GM19351 (cell line): Measurements from ENCODE around the gene CYP19A1.

Experiments used
- ATAC-seq: cut with Tn5 transposase; IDR thresholded peaks from one replicate; pipeline ENCODE4 v1.9.1; 2021; ENCODE audit warnings: mild to moderate bottlenecking, moderate library complexity; ENCODE audit not compliant: unreplicated experiment

The CYP19A1 gene

DNA sequence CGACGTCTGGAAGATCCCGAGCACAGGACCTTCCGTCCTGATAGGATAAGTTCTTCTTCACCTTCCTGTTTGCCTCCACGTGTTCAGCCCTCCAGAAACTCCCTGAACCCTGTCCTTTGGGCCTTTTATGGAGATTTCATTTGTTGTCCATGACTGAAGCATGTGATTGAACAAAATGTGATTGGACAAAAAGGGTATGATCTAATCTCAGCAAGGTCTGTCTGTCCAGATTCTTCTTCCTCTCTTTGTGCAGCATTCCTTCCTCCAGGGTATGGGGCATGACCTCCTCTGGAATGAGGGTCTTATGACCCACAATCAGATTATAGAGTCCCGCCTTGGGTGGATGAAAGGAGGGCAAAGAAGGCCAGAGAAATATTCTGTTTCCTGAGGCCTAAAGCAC lies at the start of gene CYP19A1:
TSS of gene CYP19A1 (minus strand) at position 101 of the 400 bp plus-strand sequence. CDS start 95,684 bp downstream, outside the sequence.
- ATAC-seq: no peak

DNA sequence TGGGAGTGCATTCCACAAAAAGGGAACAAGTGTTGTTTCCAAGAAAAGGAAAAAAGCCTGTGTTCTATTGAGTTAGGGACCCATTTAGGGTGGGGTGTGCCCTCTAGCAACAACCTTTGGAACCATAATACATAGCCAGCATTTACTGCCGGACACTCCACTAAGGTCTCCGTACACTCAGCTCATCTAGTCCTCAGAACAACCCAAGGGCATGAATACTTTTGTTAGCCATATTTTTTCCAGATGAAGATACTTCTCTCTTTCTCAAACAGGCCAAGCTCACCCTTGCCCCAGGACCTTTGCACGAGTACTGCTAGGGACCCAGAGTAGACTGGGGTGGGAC lies 49.3 kb upstream of the CYP19A1 start:
- ATAC-seq: no peak

GRCh38 chr15:51386960-51387698 lies 48.7 kb upstream of the CYP19A1 start:
- ATAC-seq: no peak

DNA sequence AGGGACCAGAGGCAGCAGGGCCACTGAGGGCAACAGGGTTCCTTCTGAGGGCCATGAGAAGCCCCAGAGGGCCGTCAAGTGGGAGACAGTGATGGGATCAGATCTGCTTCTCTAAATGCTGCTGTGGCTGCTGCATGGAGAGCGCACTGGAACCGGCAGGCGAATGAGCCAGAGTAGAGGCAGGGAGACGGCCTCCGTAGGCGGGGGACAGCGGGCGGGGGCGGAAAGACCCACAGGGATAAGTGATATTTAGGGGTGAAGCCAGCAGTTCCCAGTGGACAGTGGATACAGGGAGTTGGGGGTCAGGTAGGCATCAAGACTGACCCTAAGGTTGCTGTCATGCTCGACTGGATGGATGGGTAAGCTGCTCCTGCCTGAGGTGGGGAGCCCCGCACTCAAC lies 48.1 kb upstream of the CYP19A1 start:
- no peak for ATAC-seq

DNA sequence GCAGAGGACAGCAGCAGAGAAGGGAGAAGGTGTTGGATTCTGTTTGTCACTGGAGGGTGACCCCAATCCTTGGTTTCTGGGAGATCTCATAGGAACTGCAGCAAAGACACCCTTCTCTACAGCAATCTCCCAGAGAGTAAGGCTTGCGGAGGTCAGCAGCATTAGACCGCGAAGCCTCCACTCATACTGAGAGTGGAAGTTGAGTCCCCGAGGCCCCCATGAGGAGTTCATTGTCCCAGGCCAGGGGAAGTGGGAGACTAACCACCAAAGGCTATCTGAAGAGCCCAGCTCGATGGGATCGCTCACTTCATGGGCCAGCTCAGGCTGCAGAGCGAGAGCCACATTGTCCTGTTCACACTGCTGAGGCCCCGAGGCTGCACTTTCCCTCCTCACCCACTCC lies 47.6 kb upstream of the CYP19A1 start:
- no peak for ATAC-seq

GRCh38 chr15:51382787-51383186 lies 44.4 kb upstream of the CYP19A1 start:
- ATAC-seq: no peak

DNA sequence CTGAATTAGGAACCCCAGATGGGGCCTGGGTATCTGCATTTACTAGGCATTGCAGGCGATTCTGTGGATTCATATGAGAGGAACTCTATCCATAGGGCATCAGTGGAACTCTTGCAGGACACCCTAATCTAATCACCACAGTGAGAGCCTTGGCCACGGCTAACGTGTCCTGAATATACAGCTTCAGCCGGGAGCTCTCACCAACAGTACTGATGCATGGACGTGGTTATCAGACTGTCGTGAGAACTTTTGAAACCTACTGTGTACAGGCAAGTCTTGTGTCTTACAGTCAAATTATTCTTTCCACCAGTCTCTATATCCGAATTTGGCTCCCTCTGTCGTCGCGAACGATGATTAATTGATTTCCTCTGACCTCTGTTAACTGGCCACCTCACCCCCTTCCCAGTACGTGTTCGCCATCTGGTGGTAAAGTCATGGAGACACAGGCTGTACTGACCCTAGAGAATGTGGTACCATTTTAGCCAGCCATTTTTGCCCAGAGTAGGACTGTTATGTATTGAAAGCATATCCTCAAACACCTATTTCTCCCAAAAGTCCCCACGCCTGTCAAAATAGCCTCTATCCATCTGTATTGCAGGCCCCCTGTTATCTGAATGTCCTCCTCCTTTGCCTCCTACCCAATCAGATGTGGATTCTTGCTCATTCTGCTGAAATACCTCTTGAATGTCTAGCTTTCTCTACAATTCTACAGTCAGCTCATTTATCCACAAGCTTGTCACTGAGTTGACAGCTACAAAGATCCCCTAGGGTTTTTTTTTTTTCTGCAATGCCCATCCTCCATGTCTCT lies 42.8 kb upstream of the CYP19A1 start:
- ATAC-seq: peak; percentile 75

DNA sequence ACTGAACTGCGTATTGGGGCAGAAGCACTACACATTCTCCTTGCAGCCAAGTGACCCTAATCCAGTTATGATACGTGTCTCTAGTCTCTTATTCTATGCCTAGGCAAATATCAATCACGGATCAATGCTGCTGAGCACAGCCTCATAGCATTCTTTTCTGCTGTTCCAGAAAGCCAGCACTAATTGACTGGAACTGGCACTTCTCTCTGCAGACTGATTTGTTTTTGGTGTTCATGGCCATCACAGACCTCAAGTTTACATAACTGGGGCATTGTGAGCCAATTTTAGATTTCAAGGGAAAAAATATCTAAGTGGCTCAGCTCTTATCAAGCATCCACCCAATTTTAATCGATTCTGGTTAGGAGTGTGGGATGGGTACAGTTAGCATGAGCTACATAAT lies 41.0 kb upstream of the CYP19A1 start:
- no peak for ATAC-seq

DNA sequence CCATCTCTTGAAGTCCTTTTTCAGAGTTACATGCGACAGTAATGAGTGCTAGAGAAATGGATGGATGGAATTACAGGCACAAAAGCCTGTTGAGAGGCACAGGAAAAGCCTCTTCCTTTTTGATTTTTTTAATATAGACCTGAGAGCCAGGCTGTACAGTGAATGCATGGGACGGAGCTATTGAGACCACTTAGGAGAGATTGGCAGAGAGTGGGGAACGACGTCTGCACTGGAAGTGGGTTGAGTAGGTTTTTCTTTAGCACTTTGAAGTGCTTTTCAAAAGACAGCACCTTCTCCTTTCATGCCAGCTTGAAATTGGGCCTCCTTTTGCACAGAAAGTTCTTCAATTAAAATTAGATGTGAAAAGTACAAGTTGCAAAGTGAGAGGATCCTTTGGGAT lies 40.0 kb upstream of the CYP19A1 start:
- ATAC-seq: no peak

DNA sequence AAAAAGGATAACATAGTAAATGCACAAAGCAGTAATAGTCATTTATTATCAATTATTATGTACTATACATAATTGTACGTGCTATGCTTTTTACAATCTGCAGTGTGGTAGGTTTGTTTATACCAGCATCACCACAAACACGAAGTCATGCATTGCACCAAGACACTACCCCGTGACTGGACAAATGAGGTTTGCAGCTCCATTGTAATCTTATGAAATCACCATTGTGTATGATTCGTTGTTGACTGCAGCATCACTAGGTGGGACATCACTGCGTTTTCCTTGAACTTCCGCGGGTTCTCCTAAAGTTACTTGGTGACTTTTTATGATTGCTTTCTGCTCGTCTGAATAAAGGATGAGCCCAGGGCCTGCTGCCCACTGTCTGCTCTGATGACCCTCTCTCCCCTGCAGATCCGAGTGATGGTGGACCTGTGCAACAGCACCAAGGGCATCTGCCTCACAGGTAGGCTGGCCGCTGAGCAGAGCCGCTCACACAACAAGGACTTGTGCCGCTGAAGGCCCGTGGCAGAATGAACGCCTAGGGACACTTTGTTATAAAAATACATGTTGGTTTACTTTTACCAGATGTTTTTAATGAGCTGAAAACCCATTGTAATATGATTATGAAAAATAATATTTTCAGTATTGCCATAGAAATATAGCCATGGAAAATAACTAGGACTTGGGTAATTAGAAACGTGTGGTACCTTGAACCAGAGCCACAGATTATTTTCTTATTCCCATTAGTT lies 38.8 kb upstream of the CYP19A1 start:
- no peak for ATAC-seq

- ATAC-seq: no peak
These were observed 37.7 kb upstream of the CYP19A1 start for GRCh38 chr15:51375966-51376640.

DNA sequence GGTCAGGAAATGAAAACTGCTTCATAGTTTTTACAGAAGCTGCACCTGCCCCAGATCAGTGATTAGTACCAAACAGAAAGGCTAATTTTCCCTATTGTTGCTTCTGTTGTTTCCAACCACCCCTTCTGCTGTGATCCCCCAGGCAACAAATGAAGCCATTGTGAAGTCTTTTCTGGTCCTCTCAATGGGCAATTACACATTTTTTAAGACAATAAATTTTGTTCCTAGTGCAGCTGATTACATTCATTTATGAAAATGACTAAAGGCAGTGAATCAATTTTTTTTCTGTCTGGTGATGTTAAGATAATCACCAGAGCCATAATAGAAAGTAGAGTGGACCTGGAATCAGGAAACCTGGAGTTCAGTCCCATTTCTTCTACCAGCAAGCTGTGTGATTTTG lies 35.7 kb upstream of the CYP19A1 start:
- no peak for ATAC-seq

DNA sequence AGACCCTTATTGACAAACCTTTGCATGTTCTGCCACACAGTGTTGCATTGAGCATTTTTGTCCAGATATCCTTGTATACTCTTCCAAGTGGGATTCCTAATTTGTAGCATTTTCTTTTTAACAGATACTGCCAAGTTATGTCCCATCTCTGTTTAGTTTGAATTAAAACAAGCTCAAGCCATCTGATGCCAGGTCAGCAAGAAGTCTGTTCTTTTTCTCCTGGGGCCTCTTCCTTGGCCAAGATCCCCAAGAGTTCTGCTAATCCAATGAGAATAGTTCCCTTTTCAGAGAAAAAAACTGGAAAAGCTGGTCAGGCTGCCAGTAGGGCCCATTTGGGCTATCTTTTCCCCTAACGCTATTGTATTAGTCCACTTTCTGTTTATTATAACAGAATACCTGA lies 32.9 kb upstream of the CYP19A1 start:
- ATAC-seq: no peak

DNA sequence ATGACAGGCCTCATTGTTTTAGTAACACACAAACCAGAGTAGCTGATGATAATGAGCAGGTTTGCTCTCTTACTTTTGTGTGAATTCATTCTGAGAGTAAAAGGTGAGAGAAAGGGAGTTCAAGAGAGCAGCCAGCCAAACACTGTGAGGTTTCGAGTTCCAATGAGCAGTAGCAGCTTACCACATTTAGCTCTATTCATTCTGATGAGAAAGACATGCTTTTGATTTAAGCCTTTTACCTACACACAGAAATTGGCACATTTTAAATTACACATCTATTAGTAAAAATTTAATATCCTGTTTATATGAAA lies 31.0 kb upstream of the CYP19A1 start:
- ATAC-seq: no peak

DNA sequence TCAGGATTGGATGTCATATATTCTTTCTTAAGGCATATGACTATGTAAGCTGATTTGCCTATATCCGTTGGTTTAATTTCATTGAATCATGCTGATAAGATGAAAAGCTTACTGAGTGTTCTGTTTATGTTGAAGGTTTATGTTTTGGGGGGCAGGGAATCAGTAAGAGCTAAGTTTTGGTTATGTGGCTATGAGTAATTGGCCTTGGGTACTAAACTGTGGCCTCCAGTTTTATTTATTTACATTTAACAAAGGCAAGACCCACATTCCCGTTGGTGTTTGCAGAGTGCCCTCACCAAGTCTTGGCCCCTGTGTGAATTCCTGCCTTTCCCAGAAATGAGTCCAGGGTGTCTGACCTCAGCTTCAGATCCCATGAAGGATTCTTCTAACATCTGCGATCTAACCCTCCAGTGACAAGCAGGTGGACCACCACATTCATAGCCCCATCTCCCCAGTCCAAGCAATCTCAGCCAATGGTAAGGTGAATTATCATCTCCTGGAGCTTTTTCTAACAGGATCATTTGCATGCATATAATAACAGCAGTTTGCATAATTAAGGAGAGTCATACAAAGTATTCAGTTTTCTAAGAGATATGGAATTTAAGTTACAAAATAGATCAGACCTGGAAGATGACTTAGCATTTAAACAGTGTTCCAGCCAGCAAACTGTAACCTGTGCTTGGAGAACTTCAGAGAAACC lies 30.5 kb upstream of the CYP19A1 start:
- ATAC-seq: no peak

DNA sequence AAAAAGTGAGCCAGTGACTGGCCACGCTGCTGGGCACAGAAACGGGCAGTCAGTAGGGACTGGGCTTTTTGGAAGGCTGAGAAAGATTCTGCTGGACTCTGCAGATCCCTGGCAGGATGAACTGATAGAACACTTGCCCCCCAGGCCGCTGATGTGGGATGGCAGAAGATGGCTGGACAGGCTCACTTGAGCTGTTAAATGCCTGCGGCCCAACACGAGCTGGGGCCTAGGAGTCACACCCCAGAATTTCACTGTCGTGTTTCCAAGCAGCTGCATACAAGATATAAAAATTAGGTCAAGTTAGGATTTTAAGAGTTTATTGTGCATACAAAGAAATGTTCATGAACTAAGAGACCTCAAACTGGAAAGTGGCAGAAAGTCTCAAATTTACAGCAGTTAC lies 29.9 kb upstream of the CYP19A1 start:
- ATAC-seq: no peak

- no peak for ATAC-seq
These were observed 29.1 kb upstream of the CYP19A1 start for GRCh38 chr15:51367322-51367976.

GRCh38 chr15:51366920-51367319 lies 28.5 kb upstream of the CYP19A1 start:
- ATAC-seq: no peak

DNA sequence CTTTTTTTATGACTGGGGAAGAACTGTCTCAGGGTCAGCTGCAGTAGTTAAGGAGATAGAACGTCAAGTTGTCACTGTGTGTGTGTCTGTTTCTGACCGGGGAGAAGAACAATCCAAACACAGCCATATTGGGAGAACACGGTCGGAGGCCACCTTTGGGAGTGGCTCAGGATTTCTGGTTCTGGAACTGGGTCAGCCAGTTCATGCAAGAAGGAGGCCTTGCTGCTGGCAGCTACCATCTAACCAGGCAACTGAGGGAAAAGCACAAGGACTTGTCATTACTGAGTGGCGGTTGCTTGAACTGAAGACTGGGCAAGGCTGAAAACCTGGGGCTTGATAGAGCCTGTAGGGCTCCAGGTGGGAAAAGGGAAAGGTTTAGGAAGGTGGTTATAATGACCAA lies 27.7 kb upstream of the CYP19A1 start:
- no peak for ATAC-seq

DNA sequence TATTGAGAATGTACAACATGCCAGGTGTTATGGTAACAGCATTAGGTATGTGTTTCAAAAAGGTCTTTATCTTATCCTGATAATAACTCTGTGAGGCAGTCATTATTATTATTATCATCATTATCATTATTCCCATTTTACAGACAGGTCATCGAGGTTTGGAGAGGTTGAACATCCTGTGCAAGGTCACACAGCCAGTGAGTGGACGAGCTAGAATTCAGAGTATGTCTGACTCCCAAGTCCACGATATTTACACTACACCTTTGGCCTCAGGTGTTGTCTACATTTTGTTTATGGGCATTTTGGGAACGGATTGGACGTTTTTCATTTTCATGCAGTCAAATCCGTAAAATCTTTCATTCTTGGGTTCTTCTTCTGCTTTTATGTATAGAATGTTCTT lies 27.0 kb upstream of the CYP19A1 start:
- no peak for ATAC-seq
